NOMO-1 (cell line): ENCODE results near the gene USP21.
A peak's percentile ranks its signal among the peaks of the same experiment; 100 is the strongest.

Experiments
- DNase-seq, 2 experiments: peaks; one replicate each; lab custom pipeline; 2025; ENCODE audit not compliant: unreplicated experiment in 2 of 2; lab: John Stamatoyannopoulos, UW

USP21 gene

DNA sequence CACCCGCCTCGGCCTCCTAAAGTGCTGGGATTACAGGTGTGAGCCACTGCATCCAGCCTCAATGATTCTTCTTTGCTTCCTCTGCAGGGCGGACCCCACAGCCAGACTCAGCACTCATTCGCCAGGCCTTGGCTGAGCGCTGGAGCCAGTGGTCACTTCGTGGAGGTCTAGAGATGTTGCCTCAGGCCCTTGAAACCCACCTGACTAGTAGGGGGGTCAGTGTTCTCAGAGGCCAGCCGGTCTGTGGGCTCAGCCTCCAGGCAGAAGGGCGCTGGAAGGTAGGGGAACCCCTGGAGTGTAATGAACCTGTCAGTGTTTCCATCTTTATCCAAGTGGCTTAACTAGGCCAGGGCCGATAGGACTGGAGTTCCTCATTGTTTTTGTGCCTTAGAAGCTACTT lies 9.6 kb downstream of the USP21 start:
- DNase-seq = no peak

DNA sequence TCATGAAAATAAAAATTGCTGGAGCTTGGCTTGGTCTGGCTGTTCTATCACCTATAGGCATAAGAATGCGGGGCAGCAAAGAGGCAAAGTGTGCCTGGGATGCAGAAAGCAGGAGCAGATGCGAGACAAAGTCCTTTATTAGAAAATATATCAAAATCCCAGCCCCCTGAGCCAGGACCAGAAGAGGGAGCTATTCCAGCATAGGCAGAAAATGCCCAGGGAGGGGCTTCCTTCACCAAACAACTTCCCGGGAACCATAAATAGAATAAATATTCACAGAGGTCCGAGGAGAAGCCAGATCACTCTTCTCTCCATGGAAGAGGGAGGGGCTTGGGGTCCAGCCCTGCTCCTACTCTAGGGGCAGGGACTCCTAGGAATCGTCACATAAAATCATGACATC lies 11.9 kb downstream of the USP21 start:
- DNase-seq = no peak

DNA sequence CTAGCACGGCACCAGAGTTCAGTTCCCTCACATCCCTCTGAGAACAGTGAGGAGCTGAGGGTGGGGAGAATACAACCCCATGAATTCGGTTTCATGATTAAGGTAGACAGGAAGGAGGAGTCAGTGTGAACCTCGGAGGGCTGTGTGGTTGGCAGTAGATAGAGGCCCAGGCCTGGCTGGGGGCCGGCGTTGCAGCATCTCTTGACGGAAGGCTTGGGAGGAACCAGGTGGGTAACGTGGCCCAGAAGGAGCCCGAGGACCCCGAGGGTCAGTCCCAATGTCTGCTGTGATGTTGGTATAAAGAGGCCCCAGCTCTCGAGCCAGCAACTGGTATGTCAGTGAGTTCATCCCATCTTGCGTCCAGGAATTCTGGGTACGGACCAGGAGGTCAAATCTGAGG lies 12.4 kb downstream of the USP21 start:
- no peak for DNase-seq

DNA sequence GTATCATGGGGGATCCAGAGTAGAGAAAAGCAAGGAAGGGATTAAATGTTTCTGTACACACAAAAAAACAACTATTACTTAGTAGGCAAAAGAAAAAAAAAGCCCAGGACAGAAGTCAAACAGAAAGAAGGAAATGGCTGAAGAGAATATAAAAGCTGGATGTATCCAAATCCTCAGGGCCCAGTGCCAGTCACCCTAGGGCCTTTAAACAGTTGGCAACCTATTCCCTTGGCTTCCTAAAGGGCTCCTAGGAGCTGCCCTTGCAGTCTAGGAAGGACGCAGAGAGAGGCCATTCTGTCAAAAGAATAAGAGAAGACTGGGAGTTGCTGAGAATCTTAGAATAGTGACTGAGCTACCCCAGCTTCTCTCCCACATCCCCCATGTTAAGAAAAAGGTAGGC lies 13.0 kb downstream of the USP21 start:
- DNase-seq = no peak

DNA sequence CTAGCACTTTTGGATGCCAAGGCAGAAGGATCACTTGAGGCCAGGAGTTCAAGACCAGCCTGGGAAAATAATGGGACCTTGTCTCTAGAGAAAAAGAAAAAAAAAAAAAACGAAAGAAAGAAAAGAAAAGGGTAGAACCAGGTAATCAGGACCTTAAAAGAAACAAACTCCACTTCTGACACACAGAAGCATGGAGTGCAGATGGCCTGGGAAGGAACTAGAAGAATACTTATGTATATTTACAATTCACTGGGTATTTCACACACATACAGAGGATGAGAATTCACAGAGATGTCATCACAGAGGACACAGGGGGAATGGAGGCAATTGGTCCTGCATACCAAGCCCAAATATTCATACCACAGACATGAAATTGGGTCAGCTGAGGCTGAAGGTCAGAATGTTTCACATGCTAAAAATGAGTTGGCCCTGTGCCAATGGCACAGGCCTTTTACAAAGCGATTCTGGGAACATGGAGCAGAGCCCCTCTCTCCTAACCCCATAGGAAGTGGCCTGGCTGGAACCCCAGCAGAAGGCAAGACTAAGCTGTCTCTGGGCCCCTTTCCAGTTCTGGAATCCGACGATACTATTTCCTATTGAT lies 13.6 kb downstream of the USP21 start:
- DNase-seq = no peak

DNA sequence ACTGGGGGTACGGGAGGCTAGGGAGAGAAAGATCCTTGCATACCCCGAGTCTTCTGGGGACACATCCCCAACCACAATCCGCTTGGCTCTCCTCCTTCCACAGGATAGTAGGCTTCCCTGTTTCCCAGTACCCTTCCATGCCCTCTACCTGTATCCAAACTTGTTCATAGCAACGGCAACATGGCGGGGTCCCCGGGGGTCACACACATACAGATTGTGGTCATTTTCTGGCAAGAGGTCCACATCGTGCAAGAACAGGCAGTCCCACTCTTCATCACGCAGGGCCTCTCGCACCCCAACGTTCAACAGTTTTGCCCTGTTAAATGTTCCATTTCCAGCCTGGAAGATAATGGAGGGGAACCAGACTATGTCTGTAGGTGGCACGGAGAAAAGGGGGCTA lies 14.4 kb downstream of the USP21 start:
- no peak for DNase-seq

DNA sequence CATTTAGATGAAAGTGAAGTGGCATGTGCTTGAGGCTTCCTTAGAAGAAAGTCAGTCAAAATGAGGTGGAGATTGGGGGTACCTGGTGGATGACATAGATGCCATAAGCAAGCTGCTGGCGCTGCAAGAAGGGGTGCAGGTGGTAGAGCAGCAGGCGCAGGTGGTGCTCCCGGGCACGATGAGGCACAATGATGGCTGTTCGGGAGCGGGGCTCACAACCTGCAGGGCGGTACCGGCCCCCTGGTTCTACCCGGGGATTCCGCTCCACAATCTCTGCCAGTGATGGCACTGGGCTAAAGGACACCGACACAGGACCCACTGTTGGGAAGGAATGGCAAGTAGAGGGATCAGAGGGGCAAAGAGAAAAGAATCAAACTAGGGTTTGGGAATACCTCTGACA lies 15.6 kb downstream of the USP21 start:
- no peak for DNase-seq

DNA sequence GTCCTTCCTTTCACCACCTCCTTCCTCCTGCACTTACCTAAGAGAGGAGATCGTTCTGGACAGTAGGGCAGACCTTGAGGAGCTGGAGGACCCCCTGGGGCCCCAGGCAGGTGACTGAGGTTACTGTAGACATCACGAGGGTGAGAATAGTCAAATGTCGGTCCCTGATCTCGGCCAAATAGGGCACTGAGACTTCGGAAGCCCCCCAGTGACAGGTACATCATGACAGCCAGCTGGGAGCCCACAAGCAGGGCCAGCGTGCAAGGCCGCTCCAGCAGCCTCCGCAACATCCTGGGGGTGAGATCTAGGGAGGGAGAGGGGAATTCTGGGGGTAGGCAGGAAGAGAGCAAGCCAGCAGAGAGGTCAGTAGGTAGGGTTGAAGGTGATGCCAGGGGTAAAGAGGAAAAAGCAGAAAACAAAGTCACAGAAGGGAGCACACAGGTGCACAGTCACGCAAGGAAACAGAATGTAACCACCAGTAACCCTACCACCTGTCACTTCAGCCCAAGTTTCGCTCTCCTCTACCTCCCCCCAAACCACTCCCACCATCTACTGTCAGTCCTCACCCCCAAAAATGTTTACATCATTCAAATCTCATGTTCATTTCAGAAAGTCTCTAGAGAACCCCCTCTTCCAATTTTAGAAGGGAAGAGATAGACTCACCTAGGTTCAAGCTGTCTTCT lies 16.6 kb downstream of the USP21 start:
- DNase-seq = no peak

DNA sequence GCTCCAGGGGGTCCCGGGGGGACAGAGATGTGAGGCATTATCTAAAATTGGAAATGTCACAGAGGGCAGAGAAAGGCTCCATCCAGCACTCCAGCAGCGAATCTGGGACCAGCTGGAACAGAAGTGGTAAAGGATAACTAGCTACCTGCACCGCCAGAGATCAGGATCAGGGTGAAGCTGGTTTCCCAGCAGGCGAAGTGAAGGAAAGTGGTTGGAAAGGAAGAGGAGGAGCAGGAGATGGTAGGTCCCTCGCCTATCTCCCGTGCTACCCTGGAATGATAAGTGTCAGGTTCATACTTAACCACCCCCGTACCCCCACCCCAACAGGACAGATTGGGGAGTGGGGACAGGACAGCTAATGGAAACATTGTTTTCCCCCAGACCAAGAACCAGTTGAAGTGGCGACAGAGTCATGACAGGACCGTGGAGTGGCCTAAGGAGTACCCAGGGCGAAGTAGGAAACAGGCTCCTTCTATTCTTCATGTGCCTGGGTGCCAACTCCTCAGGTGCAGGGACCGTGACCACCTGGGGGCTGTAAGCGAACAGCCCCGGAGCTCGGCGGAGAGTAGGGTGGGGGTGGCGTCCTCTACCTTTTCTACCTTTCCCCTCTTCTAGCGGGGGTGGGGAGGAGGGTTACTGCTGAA lies 17.3 kb downstream of the USP21 start:
- DNase-seq = no peak

DNA sequence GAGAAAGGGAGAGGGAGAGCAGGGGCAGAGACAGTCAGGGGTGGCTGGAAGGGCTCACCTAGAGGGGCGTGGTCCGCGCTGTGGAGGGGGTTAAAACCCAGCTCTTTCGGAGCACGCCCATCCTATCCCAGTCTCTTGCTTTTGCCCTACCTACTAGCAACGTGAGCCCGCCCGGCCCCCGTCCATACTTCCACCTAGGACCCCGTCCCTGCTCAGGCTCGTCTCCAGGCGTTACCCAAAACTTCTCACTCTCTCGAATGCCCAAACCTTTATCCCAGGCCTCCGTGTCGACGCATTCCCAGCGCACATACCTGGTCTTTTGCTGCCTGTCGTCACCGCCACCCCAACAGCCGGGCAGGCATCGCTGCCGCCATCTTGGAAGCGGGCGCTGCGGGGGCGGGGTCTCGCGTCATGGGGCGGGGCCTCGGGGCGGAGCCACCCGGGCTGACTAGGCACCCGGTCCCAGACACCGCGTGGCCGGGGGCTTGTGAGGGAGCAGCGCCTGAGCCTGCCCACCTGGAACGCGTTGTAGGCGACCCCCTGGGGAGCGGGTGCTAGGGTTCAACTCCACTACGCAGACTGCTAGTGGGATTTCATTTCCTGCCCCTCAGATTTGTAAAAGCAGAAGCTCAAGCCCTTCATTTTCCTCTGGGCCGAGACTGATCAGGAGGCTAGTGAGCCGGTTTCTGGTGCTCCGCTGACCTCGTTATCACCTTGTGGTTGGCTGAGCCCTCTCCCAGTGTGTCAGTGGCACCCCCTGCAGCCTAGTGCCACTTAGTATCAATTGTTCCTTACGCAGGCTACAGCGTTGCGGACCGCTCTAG lies 18.0 kb downstream of the USP21 start, which contains the start of gene B4GALT3:
B4GALT3 (minus strand) TSS at position 396 of the 824 bp plus-strand sequence. CDS start 1,447 bp downstream, outside the sequence.
- peak; percentile 76 to 78 for DNase-seq

DNA sequence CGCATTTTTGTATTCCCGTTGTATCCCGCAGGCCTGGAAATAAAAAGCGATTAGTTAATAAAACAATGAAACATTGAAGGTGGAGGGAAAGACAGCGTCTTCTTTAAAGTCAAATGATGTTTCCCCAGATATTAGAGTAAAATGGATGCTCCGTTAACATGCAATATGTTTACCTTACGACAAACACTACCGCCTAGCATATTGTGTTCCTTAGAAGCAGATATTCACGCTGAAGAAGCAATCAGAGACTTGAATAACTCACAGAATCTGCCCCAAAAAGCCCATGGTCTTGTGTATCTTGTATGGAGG lies 18.6 kb downstream of the USP21 start:
- no peak for DNase-seq

DNA sequence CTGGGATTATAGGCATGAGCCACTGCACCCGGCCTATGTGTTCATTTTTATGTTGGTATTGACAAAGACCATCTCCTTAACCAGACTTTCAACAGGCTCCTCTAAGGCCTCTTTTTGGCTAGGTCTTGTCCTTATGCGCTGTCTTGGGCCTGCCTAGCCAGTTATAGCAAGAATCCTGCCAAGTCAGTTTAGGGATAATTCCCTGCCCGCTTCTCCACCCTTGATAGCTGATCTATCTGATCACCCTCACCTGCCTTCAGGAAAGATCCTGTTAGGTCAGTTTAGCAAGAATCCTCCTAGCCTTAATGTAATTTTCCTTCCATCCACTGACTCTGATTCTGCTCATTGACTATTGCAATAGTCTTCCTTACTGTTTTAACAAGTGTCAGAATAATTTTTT lies 20.4 kb downstream of the USP21 start:
- DNase-seq = no peak

DNA sequence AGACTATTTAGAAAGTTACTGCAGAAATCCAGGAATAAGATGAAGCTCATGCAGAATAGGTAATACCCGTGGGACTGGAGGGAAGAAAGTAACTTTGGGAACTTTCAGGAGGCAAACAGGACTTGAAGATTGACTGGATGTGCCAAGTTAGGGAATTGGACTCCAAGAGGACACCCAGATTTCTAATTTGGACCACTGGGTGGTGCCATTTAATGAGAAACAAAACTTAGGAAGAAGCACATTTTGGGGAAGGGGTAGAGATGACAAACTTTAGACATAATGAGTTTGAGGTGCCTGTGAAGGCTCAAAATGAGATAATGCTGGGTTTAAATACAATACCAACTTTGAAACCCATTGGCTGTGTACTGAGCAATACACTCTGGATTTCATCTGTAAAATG lies 21.3 kb downstream of the USP21 start:
- no peak for DNase-seq

DNA sequence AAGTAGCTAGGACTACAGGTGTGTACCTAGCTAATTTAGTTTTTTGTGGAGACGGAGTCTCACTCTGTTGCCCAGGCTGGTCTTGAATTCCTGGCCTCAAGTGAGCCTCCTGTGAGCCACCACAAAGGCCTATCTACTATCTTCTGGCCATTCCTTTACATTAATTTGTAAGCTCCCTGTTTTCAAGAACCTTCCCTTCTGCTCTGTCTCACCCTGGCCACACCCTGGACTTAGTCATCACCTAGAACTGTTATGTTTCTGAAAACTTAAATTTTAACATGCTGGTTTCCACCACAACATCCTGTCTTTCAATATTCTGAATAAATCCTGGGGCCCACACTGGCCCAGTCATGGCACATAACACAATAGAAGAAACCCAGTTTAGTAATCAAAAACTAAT lies 22.9 kb downstream of the USP21 start:
- peak; percentile 70 to 79 for DNase-seq

DNA sequence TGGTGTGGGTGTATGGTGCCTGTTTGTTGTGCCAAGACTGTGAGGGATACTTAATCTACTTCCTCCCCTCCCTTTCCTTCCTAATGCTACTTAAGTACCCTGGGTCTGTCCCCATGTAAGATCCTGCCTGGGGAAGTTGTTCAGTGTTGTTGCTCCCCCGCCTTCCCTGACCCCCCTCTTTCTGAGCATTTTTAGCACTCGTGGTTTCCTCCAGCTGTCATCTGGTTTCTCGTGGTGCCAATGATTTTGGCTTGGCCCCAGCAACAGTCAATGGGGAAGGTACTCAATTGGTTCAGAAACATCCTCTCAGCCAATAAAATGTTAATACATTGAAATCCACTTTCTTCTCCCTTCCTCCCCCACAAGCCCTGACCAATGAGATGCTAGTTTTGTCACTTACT lies 26.0 kb downstream of the USP21 start:
- peak; percentile 97 to 98 for DNase-seq

DNA sequence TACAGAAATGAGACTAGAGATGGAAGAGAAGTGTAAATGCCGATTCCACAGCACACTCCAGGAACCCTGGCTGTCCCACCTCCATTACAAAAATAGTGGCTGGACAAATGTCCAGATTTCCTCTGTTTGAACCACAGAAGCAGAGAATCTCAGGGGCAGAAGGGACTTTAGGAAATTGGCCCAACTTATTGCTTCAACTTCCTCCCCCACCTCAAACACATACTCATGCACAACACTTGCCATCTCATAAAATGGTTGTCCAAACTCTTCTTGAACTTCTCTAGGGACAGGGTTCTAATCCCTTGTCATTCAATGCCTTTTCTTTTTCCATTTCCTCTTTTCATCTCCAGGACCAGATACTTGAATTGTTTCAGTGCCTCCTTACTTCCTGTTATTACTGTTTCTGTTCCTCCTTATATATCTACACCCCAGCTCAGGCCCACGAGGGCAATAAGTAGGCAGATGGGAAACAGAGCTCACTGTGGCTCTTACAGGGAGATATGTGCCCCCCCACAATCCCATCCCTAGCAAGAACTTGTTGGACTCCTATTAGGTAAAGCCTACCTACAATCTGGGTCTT lies 26.5 kb downstream of the USP21 start:
- peak; percentile 85 to 97 for DNase-seq

DNA sequence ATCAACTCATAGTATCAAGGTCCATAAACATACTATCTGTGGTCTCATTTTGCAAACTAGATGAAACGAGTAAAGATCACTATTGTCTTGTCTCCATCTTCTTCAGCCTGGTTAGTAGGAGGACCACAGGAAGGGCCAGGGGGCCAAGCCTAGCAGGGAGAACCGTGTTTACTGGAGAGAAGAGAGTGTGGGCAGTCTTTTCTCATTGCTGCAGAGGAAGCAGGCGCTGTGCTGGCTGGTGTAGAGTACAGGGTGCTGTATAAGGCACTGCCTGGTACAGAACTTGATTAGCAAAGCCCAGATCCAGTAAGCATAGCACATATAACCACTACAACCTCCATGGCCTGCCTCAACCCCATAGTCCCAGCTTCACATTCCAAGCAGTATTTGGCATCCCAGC lies 28.0 kb downstream of the USP21 start:
- DNase-seq = no peak

DNA sequence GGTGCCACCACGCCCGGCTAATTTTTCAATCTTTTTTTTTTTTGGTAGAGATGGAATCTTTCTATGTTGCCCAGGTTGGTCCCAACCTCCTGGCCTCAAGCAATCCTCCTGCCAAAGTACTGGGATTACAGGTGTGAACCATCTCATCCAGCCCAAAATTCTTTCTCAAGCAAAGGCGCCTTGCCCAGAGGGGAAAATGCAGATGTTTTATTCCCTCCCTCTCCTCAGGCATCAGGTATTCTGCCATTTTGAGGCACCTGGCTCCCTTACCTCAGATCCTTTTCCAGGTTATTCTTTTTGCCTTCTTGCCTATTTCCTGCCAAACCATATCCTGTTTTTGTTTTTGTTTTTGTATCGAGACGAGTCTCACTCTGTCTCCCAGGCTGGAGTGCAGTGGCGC lies 29.1 kb downstream of the USP21 start:
- no peak for DNase-seq

DNA sequence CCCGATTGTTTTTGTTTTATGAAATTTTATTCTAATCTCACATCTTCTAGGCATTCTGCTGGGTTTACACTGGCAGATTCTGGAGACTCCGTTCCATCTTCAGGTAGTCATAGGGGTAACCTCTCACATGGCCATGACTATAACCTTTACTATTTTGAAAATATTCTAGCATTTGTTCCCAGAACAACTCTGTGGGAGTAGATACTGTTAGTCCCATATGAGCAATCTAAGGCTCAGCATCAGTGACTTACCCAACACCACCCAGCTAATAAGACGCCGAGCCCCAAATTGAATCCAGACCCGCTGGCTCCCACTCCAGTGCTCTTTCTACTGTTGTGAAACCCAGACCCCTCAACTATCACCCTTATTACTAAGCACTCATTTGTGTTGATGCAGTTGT lies 29.7 kb downstream of the USP21 start:
- DNase-seq = no peak

DNA sequence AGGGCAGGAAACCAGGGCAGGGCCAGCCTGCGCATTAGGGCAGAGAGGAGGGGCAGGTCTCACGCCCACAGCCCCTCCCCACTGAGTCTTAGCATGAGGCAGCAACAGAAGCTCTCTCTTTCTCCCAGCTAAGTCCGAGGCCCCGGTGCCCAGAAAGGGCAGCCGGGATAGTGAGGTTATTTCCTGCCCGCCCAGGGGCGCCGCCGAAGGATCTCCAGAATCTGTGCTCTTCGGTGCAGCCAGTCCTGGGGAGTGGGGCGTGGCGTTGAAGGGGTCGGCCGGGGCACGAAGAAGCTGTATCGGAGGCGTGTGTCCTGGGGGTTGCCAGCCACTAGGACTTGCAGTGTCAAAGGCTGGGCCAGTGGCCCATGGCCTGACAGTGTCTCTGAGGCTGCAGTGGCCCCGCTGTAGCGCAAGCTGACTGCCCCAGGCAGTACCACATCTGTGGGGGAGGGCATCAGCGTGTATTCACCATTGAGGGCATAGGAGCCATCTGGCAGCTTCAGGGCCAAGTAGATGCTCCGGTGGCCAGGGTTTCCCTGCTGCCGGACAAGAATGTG lies 31.7 kb downstream of the USP21 start:
- DNase-seq = no peak

DNA sequence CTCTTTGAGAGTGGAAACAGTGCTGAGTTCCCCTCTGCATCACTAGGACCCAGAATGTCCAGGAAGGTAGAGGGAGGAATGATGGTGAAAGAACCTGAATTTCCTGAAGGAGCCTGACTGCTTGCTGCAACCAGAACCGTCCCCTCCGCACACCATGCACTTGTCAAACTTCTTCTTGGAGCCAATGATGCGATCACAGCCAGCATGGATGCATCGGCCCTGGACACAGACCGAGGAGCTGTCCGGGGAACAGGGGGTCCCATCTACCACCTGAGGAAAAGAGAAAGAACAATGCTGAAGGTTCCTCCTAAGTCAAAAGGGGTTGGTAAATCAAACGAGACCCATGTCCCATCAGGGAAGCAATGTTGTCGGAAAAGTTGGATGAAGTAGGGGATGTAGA lies 32.7 kb downstream of the USP21 start:
- no peak for DNase-seq
